Neutrophil (primary cell): Measurements from ENCODE around the gene SUGCT.
"Not testable (repeated sequence)": the region's sequence is repeated elsewhere in the genome, so short reads cannot be mapped to it uniquely, and the experiment has no call there.

Experiments
- H3K27ac ChIP-seq: fragments of 200-600 bp; sonication (generic); 2 replicates; pipeline ENCODE4 v1.5.1; 2016; ENCODE audit warnings: mild to moderate bottlenecking, moderate library complexity
- H3K27me3 ChIP-seq: fragments of 200-600 bp; sonication (generic); 2 replicates; pipeline ENCODE4 v1.6.0; 2016; ENCODE audit warnings: mild to moderate bottlenecking
- H3K36me3 ChIP-seq: fragments of 200-600 bp; sonication (generic); 2 replicates; pipeline ENCODE4 v1.5.1; 2017
- H3K4me1 ChIP-seq, 2 experiments: fragments of 200-600 bp in 1 of 2; sonication (generic) in 1 of 2; 1 replicate in 1 of 2; 2 replicates in 1 of 2; pipeline versions ENCODE4 v1.5.1 to v1.6.1; 2013 to 2016; ENCODE audit warnings: low read depth in 1 of 2, low read length in 1 of 2, mild to moderate bottlenecking in 1 of 2, moderate library complexity in 1 of 2; ENCODE audit not compliant: control insufficient read depth in 1 of 2, insufficient read depth in 1 of 2
- H3K4me3 ChIP-seq, 2 experiments: fragments of 200-600 bp in 1 of 2; sonication (generic) in 1 of 2; 1 replicate in 1 of 2; 2 replicates in 1 of 2; pipeline ENCODE4 v1.5.1; 2013 to 2016; ENCODE audit warnings: low read depth in 1 of 2, low read length in 1 of 2, mild to moderate bottlenecking in 1 of 2, moderate library complexity in 1 of 2
- H3K9me3 ChIP-seq: fragments of 200-600 bp; sonication (generic); 2 replicates; pipeline ENCODE4 v1.5.1; 2016
- CTCF ChIP-seq: fragments of 200-600 bp; sonication (generic); IDR thresholded peaks from 2 replicates; pipeline ENCODE4 v1.5.1; 2016; ENCODE audit warnings: antibody characterized with exemption

The SUGCT gene

DNA sequence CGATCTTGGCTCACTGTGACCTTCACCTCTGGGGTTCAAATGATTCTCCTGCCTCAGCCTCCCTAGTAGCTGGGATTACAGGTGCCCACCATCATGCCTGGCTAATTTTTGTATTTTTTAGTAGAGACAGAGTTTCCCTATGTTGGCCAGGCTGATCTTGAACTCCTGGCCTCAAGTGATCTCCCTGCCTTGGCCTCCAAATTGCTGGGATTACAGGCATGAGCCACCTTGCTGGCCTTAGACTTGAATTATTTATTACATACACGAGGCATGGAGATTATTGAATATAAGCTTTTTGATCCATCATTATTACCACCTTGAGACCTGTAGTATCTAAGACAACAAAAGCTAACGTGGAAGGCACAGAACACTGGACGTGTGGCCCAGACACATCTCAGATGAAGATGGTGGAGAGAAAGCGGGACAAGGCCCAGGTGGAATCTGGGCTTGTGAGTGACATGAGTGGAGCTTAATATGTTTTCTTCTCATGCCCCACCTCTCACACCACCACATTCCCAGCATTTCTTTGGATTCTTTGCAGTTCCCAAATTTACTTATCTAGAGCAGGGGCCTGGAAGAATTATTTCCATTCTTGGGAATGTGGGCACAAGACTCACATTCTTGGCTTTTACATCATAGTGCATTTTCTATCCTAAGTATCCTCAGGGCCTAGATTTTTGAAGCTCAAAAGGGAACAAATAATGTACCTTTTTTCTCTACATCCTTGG lies 76.6 kb downstream of the SUGCT start:
- Histone ChIP-seq H3K9me3 (no peaks in the 10 kb centered on the region), H3K4me1 (no peaks in the 10 kb centered on the region), H3K4me3 (no peak overlapping the region), H3K27ac (no peak overlapping the region), H3K36me3 (no peaks in the 10 kb centered on the region), H3K27me3 (no peaks in the 10 kb centered on the region)
- TF ChIP-seq CTCF: no peak

- Histone ChIP-seq H3K4me3 (no peak overlapping the region), H3K27me3 (no peaks in the 10 kb centered on the region), H3K4me1 (no peaks in the 10 kb centered on the region), H3K9me3 (no peaks in the 10 kb centered on the region), H3K36me3 (no peaks in the 10 kb centered on the region), H3K27ac (no peak overlapping the region)
- no peak for TF ChIP-seq CTCF
These were observed 78.5 kb downstream of the SUGCT start for GRCh38 chr7:40213291-40213690.

GRCh38 chr7:40213856-40214255 lies 79.1 kb downstream of the SUGCT start:
- Histone ChIP-seq H3K4me1 (no peaks in the 10 kb centered on the region), H3K27ac (no peak overlapping the region), H3K36me3 (no peaks in the 10 kb centered on the region), H3K4me3 (no peak overlapping the region), H3K9me3 (no peaks in the 10 kb centered on the region), H3K27me3 (no peaks in the 10 kb centered on the region)
- no peak for TF ChIP-seq CTCF

DNA sequence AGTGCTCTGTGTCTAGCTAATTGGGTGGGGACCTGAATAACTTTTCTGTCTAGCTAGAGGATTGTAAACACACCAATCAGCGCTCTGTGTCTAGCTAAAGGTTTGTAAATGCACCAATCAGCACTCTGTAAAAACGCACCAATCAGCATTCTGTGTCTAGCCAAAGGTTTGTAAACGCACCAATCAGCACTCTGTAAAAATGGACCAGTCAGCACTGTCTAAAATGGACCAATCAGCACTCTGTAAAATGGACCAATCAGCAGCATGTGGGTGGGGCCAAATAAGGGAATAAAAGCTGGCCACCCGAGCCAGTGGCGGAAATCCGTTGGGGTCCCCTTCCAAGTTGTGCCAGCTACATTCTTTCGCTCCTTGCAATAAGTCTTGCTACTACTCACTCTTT lies 83.8 kb downstream of the SUGCT start:
- not testable (repeated sequence) for H3K4me1 ChIP-seq, H3K4me3 ChIP-seq, H3K9me3 ChIP-seq, H3K36me3 ChIP-seq, H3K27ac ChIP-seq, H3K27me3 ChIP-seq

DNA sequence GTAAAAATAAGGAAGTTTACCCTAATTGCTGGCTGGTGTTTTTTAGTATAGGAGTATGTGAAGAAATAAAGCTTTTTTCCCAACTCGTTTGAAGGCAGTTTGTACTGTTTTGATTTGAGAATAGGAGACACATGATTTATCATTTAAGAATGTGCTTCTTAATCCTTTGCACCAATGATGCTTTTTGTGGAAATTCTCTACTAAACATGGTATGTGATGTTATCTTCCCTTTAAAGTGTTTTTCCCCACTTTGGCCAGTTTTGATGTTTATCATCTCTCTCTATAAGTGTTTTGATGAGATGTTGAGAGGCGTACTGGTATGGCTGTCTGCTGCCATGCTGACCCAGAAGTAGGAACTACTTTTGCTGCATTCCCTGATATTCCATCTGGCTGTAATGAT lies 85.1 kb downstream of the SUGCT start:
- no peak overlapping the region for H3K4me3 ChIP-seq
- no peak for TF ChIP-seq CTCF
- H3K9me3 ChIP-seq: no peaks in the 10 kb centered on the region
- no peaks in the 10 kb centered on the region for H3K27me3 ChIP-seq
- no peaks in the 10 kb centered on the region for H3K4me1 ChIP-seq
- no peaks in the 10 kb centered on the region for H3K36me3 ChIP-seq
- no peak overlapping the region for H3K27ac ChIP-seq

- Histone ChIP-seq H3K9me3 (no peaks in the 10 kb centered on the region), H3K36me3 (no peaks in the 10 kb centered on the region), H3K27me3 (no peaks in the 10 kb centered on the region), H3K4me3 (no peak overlapping the region), H3K4me1 (no peaks in the 10 kb centered on the region), H3K27ac (no peak overlapping the region)
- TF ChIP-seq CTCF: no peak
These were observed 85.7 kb downstream of the SUGCT start for GRCh38 chr7:40220421-40220911.
